Neural progenitor cell (in vitro differentiated cells): ENCODE data around the gene LALBA. TPM values are rescaled to one million over a fixed set of nuclear protein-coding genes. Genes with fewer than 3 reads are reported as not detected.

ENCODE experiments used
- DNase-seq: peaks from one replicate; pipeline ENCODE4 v3.0.0-alpha.2; 2016; ENCODE audit warnings: low spot score
- H2AFZ ChIP-seq: fragments of 200-600 bp; sonication (generic); replicated peaks from 2 replicates; pipeline ENCODE4 v1.6.1; 2016; ENCODE audit warnings: antibody characterized with exemption
- H3F3A ChIP-seq: fragments of 200-600 bp; sonication (generic); 2 replicates; pipeline ENCODE4 v1.6.1; 2016; ENCODE audit warnings: antibody characterized with exemption, low read depth
- H3K27ac ChIP-seq: fragments of 200-600 bp; sonication (generic); 2 replicates; pipeline ENCODE4 v1.5.1; 2016; ENCODE audit warnings: mild to moderate bottlenecking
- H3K27me3 ChIP-seq: fragments of 200-600 bp; sonication (generic); 2 replicates; pipeline ENCODE4 v1.6.1; 2016; ENCODE audit warnings: mild to moderate bottlenecking, moderate library complexity
- H3K36me3 ChIP-seq: fragments of 200-600 bp; sonication (generic); 2 replicates; pipeline ENCODE4 v1.5.1; 2016
- H3K4me1 ChIP-seq: fragments of 200-600 bp; sonication (generic); 2 replicates; pipeline ENCODE4 v1.6.1; 2016; ENCODE audit warnings: mixed run types
- H3K4me2 ChIP-seq: fragments of 200-600 bp; sonication (generic); 2 replicates; pipeline ENCODE4 v1.6.1; 2016
- H3K4me3 ChIP-seq: fragments of 200-600 bp; sonication (generic); 2 replicates; pipeline ENCODE4 v1.5.1; 2016
- H3K79me2 ChIP-seq: fragments of 200-600 bp; sonication (generic); 2 replicates; pipeline ENCODE4 v1.6.1; 2016; ENCODE audit warnings: low read depth
- H3K9ac ChIP-seq: fragments of 200-600 bp; sonication (generic); 2 replicates; pipeline ENCODE4 v1.6.1; 2016
- H3K9me3 ChIP-seq: fragments of 200-600 bp; sonication (generic); 2 replicates; pipeline ENCODE4 v1.5.1; 2016; ENCODE audit warnings: low read depth
- H4K20me1 ChIP-seq: fragments of 200-600 bp; sonication (generic); 2 replicates; pipeline ENCODE4 v1.6.1; 2016; ENCODE audit warnings: low read depth
- H3K27ac Mint-ChIP-seq: 3 replicates; pipeline ENCODE4 v1.8.0; 2021; ENCODE audit warnings: mixed read lengths
- H3K27me3 Mint-ChIP-seq: 2 replicates; pipeline ENCODE4 v1.8.0; 2022; ENCODE audit warnings: low read depth, mild to moderate bottlenecking, inconsistent platforms, moderate library complexity, mixed read lengths; ENCODE audit not compliant: insufficient read depth
- H3K36me3 Mint-ChIP-seq: 3 replicates; pipeline ENCODE4 v1.8.0; 2021; ENCODE audit warnings: mixed read lengths
- H3K4me1 Mint-ChIP-seq: 3 replicates; pipeline ENCODE4 v1.8.0; 2021; ENCODE audit warnings: mixed read lengths
- H3K4me3 Mint-ChIP-seq: 3 replicates; pipeline ENCODE4 v1.8.0; 2021; ENCODE audit warnings: mild to moderate bottlenecking, moderate library complexity, mixed read lengths
- H3K9me3 Mint-ChIP-seq: 3 replicates; pipeline ENCODE4 v1.8.0; 2020; ENCODE audit warnings: mixed read lengths
- CTCF ChIP-seq: fragments of 200-600 bp; sonication (generic); IDR thresholded peaks from 2 replicates; pipeline ENCODE4 v1.5.1; 2017; ENCODE audit warnings: antibody characterized with exemption, mild to moderate bottlenecking
- EZH2 ChIP-seq: fragments of 200-600 bp; sonication (generic); IDR thresholded peaks from 2 replicates; pipeline ENCODE4 v1.6.1; 2017; ENCODE audit warnings: antibody characterized with exemption, mild to moderate bottlenecking, moderate library complexity
- EZH2phosphoT487 ChIP-seq: fragments of 200-600 bp; sonication (generic); IDR thresholded peaks from 2 replicates; pipeline ENCODE4 v1.6.1; 2017; ENCODE audit warnings: antibody characterized with exemption
- total RNA-seq: library from RNA; depleted of rRNA; stranded (reverse); fragments of >200 nt; gene quantifications from 2 replicates; pipeline ENCODE4 v1.2.3, GENCODE V29; 2015; ENCODE audit warnings: low replicate concordance

The LALBA gene
- total RNA-seq, 1 donor from 2014 or later = not detected

GRCh38 chr12:48613321-48613720 is 43.5 kb upstream of the LALBA start:
- Mint-ChIP-seq H3K9me3 (peaks cover 36% of the 10 kb centered on the region), H3K4me3 (no peak overlapping the region), H3K27ac (no peak overlapping the region), H3K4me1 (no peaks in the 10 kb centered on the region), H3K27me3 (no peaks in the 10 kb centered on the region), H3K36me3 (no peaks in the 10 kb centered on the region)
- TF ChIP-seq EZH2 (no peak), EZH2phosphoT487 (no peak), CTCF (no peak)
- Histone ChIP-seq H3F3A (no peaks in the 10 kb centered on the region), H4K20me1 (no peaks in the 10 kb centered on the region), H3K9ac (no peak overlapping the region), H3K4me3 (no peak overlapping the region), H3K4me2 (no peak overlapping the region), H3K36me3 (no peaks in the 10 kb centered on the region), H3K79me2 (no peaks in the 10 kb centered on the region), H3K27me3 (no peaks in the 10 kb centered on the region), H2AFZ (no peak overlapping the region), H3K27ac (no peak overlapping the region), H3K9me3 (peaks cover 4% of the 10 kb centered on the region), H3K4me1 (no peaks in the 10 kb centered on the region)
- DNase-seq = no peak

GRCh38 chr12:48602192-48602989 is 32.5 kb upstream of the LALBA start:
- H2AFZ ChIP-seq = peak overlapping the region; percentile 88
- Mint-ChIP-seq H3K27me3 (peaks cover 8% of the 10 kb centered on the region), H3K9me3 (peaks cover 32% of the 10 kb centered on the region), H3K4me3 (no peak overlapping the region), H3K4me1 (peaks cover 13% of the 10 kb centered on the region), H3K36me3 (peaks cover 3% of the 10 kb centered on the region), H3K27ac (no peak overlapping the region)
- TF ChIP-seq EZH2 (no peak), EZH2phosphoT487 (no peak), CTCF (no peak)
- H3F3A ChIP-seq = no peaks in the 10 kb centered on the region
- no peaks in the 10 kb centered on the region for H3K9me3 ChIP-seq
- H3K4me3 ChIP-seq = no peak overlapping the region
- H3K4me1 ChIP-seq = peaks cover 5% of the 10 kb centered on the region
- no peaks in the 10 kb centered on the region for H4K20me1 ChIP-seq
- H3K27me3 ChIP-seq = no peaks in the 10 kb centered on the region
- H3K79me2 ChIP-seq = no peaks in the 10 kb centered on the region
- peak overlapping the region; percentile 8 for H3K4me2 ChIP-seq
- H3K9ac ChIP-seq = no peak overlapping the region
- H3K27ac ChIP-seq = no peak overlapping the region
- no peak for DNase-seq
- H3K36me3 ChIP-seq = no peaks in the 10 kb centered on the region

- Histone ChIP-seq H3K9me3 (no peaks in the 10 kb centered on the region), H3K79me2 (no peaks in the 10 kb centered on the region), H3K36me3 (no peaks in the 10 kb centered on the region), H2AFZ (no peak overlapping the region), H3F3A (no peaks in the 10 kb centered on the region), H3K4me2 (no peak overlapping the region), H3K27me3 (no peaks in the 10 kb centered on the region), H3K9ac (no peak overlapping the region), H3K27ac (no peak overlapping the region), H3K4me1 (peaks cover 5% of the 10 kb centered on the region), H3K4me3 (no peak overlapping the region), H4K20me1 (no peaks in the 10 kb centered on the region)
- DNase-seq = peak; percentile 56
- peaks cover 5% of the 10 kb centered on the region for H3K27me3 Mint-ChIP-seq
- no peak overlapping the region for H3K4me3 Mint-ChIP-seq
- H3K4me1 Mint-ChIP-seq = peaks cover 13% of the 10 kb centered on the region
- H3K9me3 Mint-ChIP-seq = peaks cover 28% of the 10 kb centered on the region
- H3K36me3 Mint-ChIP-seq = peaks cover 3% of the 10 kb centered on the region
- TF ChIP-seq EZH2 = no peak
- no peak for TF ChIP-seq EZH2phosphoT487
- TF ChIP-seq CTCF = no peak
- H3K27ac Mint-ChIP-seq = peak overlapping the region; percentile 30
These were observed 31.3 kb upstream of the LALBA start for GRCh38 chr12:48601013-48601756.
